ENCODE measurements around the gene SF3B6. TPM values are rescaled to one million over a fixed set of nuclear protein-coding genes. Genes with fewer than 3 reads are reported as not detected.
A peak's percentile ranks its signal among the peaks of the same experiment; 100 is the strongest.

SF3B6 gene
- total RNA-seq, 1 donor from 2014 or later: 59.7 TPM

DNA sequence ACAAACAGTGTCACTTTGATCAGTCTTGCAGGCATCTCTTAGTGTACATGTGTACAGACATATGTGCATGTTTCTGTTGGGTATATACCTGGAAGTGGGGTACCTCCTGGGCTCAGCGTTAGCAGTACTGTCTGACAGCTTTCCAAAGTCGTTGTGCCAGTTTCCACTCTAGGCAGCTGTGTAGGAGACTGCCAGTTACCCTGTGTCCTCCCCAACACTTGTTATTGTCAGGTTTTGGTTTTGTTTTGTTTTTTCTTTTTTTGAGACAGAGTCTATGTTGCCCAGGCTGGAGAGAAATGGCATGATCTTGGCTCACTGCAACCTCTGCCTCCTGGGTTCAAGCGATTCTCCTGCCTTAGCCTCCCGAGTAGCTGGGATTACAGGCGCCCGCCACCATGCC lies 20.4 kb downstream of the SF3B6 start:
- intact Hi-C loops (cut with micrococcal nuclease): no loop called here
- no peaks in the 10 kb centered on the region for H3K4me1 ChIP-seq

DNA sequence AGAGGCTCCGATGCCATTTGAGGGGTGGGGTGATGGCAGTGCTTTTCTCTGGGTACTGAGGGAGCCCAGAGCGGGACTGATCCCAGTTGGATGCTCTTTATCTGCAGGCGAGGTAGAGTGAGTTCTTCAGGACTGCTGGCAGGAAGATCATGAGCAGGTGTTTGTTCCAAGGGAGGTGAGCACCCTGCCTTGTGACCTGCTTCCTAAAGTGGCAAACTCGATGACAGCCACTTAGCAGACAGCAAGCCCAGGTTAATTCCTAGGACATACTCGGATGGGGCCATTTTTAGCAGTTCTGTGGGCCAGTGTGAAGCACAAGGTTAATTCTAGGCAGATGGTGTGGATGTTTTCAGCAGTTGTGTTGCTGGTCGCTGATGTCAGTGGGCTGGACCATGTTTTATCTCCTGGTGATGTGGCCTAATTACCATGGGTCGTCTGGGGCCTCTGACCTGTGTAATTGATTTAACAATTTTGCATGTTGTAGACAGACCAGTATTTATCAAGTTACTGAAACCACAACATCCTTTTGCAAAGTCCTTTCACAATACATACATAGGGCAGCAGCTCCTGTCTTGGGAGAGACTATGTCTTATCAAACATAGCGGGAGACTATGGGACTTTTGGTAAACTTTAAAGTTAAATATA lies 21.6 kb downstream of the SF3B6 start:
- H3K9me3 ChIP-seq (replicated peaks): no peaks in the 10 kb centered on the region
- TF ChIP-seq, protein P1, sequence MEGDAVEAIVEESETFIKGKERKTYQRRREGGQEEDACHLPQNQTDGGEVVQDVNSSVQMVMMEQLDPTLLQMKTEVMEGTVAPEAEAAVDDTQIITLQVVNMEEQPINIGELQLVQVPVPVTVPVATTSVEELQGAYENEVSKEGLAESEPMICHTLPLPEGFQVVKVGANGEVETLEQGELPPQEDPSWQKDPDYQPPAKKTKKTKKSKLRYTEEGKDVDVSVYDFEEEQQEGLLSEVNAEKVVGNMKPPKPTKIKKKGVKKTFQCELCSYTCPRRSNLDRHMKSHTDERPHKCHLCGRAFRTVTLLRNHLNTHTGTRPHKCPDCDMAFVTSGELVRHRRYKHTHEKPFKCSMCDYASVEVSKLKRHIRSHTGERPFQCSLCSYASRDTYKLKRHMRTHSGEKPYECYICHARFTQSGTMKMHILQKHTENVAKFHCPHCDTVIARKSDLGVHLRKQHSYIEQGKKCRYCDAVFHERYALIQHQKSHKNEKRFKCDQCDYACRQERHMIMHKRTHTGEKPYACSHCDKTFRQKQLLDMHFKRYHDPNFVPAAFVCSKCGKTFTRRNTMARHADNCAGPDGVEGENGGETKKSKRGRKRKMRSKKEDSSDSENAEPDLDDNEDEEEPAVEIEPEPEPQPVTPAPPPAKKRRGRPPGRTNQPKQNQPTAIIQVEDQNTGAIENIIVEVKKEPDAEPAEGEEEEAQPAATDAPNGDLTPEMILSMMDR (IDR thresholded peaks at IDR 0.05; ENCODE audit: borderline replicate concordance): no peak
- intact Hi-C loops (cut with micrococcal nuclease): no loop called here
- DNase-seq: no peak
- no peaks in the 10 kb centered on the region for H3K36me3 ChIP-seq
- H3K4me3 ChIP-seq: no peak overlapping the region
- peaks cover 12% of the 10 kb centered on the region for H3K4me1 ChIP-seq
- no peak overlapping the region for H3K27ac ChIP-seq (replicated peaks)
- no peaks in the 10 kb centered on the region for H3K27me3 ChIP-seq (ENCODE audit: low read depth)

More for the DNA sequence above, 20.4 kb downstream of the SF3B6 start:
- no peaks in the 10 kb centered on the region for H3K36me3 ChIP-seq
- H3K9me3 ChIP-seq (replicated peaks): no peaks in the 10 kb centered on the region
- no peak overlapping the region for H3K4me3 ChIP-seq
- H3K27ac ChIP-seq (replicated peaks): no peak overlapping the region
- no peaks in the 10 kb centered on the region for H3K27me3 ChIP-seq (ENCODE audit: low read depth)
- TF ChIP-seq, protein P1 (IDR thresholded peaks at IDR 0.05; ENCODE audit: borderline replicate concordance): no peak
- no peak for DNase-seq

DNA sequence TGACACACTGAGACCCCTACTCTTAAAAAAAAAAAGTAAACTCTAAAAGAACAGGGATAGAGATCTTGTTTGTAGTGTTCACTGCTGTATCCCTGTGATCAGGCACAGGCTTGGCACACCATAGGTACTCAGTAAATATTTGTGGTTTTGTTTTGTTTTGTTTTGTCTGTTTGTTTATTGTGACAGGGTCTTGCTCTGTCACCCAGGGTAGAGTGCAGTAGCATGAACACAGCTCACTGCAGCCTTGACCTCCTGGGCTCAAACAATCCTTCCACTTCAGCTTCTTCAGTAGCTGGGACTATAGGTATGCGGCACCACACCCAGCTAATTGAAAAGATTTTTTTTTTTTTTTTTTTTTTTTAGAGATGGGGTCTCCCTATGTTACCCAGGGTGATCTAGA lies 23.2 kb downstream of the SF3B6 start:
- Histone ChIP-seq H3K36me3 (no peaks in the 10 kb centered on the region), H3K4me3 (no peak overlapping the region), H3K27me3 (ENCODE audit: low read depth) (no peaks in the 10 kb centered on the region), H3K4me1 (peaks cover 25% of the 10 kb centered on the region), H3K27ac (replicated peaks) (no peak overlapping the region), H3K9me3 (replicated peaks) (no peaks in the 10 kb centered on the region)
- TF ChIP-seq, protein P1 (IDR thresholded peaks at IDR 0.05; ENCODE audit: borderline replicate concordance): no peak
- intact Hi-C loops (cut with micrococcal nuclease): no loop called here
- no peak for DNase-seq

DNA sequence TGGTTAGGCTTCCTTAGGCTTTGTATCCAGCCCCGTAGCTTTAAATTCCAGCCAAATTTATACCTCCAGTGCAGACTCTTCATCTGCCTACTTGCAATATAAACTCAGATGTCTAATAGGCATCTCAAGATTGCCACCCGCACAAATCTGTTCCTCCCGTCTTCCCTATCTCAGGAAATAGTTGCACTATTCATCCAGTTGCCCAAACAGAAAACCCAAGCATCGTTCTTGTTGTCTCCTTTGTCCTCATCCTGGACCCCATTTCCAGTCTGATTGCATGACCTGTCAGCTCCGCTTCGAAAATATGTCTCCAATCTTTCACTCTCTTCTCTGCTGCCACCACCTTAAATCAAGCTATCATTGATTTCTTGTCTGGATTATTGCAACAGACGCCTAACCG lies 24.3 kb downstream of the SF3B6 start:
- no peak overlapping the region for H3K27ac ChIP-seq (replicated peaks)
- peaks cover 33% of the 10 kb centered on the region for H3K4me1 ChIP-seq
- no peak for DNase-seq
- H3K27me3 ChIP-seq (ENCODE audit: low read depth): no peaks in the 10 kb centered on the region
- TF ChIP-seq, protein P1 (IDR thresholded peaks at IDR 0.05; ENCODE audit: borderline replicate concordance): no peak
- H3K4me3 ChIP-seq: no peak overlapping the region
- H3K9me3 ChIP-seq (replicated peaks): no peaks in the 10 kb centered on the region
- no peaks in the 10 kb centered on the region for H3K36me3 ChIP-seq
- intact Hi-C loops (cut with micrococcal nuclease): no loop called here

DNA sequence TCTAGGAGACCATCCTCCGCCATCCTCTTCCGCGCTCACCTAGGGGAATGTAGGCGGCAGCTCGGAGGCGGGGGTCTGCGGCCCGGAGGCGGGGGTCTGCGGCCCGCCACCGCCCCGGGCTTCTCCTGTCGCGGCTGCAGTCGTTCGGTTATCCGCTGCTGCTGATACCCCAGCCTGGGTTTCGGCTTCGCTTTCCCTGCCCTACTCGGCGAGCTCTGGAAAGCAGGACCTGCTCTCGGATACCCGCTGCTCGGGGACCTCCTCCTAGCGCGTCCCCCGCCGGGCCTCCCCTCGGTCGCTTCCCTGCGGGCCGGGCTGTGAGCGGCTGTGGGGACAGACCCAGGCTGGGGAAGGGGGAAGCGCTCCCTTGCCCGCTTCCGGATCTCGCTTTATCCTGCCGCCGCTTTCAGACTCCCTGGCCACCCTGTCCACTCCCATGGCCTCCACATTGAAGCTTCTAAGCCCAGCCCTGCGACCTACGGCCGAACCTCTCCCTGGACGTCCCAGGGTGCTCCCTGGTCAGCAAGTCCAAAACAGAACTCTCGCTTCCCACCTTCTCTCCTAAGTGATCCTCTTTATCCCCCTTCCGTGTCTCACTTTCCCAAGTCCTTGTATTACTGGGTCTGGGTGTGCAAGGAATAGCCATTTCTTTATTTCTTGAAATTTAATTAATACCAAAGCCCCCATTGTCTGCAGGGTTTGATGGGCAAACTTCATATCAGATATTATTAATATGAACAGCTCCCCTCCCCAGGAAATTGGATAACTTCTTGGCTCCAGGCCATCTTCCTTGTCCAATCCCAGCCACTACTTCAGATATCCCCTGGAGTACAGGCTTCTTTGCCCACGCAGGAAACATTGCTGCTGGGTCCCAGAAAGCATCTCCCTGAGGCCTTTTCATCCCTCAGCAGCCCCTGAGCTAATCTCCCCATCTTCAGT lies 25.8 kb downstream of the SF3B6 start:
- peak; percentile 28 for DNase-seq
- intact Hi-C loops (cut with micrococcal nuclease): no loop called here
- no peaks in the 10 kb centered on the region for H3K27me3 ChIP-seq (ENCODE audit: low read depth)
- no peaks in the 10 kb centered on the region for H3K9me3 ChIP-seq (replicated peaks)
- TF ChIP-seq, protein P1 (IDR thresholded peaks at IDR 0.05; ENCODE audit: borderline replicate concordance): no peak
- peak overlapping the region; percentile 72 for H3K27ac ChIP-seq (replicated peaks)
- H3K4me3 ChIP-seq: peak overlapping the region; percentile 88
- H3K4me1 ChIP-seq: peaks cover 43% of the 10 kb centered on the region
- H3K36me3 ChIP-seq: no peaks in the 10 kb centered on the region

All from left ventricle myocardium inferior (tissue), 1 donor.